HG02973 (cell line): ENCODE results near the gene PREX1.

Experiments used
- ATAC-seq: cut with Tn5 transposase; IDR thresholded peaks from one replicate; pipeline ENCODE4 v1.9.1; 2021; ENCODE audit warnings: moderate library complexity; ENCODE audit not compliant: unreplicated experiment

The PREX1 gene

DNA sequence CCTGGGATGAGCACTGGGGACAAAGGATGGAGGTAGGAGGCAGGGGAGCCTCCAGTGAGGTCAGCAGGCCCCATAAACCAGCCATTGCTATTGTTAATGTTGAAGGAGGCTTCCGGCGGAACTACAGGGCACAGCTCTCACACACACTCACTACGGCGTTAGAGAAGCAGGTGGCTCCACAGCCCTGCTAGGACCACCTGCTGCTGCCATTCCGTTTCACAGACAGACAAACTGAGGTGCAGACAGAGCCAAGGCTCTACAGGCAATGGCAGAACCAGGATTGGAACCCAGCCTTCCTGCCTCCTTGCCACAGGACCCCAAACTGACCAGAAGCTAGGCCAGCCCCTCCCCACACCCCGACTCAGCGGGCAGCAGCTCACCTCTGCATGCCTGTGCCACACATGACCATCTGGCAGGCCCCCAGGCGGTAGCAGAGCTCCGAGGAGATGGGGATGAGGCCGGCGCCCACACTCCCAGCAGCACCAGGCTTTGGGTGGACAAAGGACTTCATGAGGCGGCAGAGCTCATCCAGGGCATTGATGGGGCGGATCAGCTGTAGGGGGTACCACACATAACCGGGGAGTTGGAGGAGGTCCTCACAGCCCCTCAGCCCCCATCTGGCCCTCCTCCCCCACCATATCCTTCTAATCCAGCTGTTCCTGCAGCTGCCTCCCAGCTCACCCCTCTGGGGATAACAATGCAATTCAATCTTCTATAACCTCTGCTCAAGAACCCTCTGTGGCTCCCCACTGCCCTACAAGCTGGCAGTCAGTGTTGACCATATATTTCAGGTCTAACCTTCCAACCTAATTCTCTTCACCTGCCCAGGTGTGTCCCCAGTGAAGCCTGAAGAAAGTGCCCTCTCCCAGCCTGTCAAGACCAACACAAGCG is 198.5 kb downstream of the PREX1 start:
- ATAC-seq = no peak

DNA sequence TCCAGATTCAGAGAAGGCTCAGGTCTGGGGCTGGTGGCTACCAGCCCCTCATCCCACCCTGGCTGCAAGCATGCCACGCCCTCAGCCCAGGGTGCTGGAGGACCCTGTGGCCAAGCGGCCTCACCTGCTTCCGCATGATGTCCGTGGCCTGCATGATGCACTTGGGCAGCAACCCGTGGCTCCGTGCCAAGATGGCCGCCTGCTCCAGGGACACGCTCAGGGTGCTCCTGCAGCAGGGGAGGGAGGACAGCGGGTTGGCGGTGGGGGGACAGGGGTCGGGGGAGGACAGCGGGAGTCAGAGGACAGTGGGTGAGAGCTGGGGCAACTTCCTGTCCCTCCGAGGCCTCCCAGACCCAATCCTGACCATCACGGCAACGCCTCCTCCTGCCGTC is 200.1 kb downstream of the PREX1 start:
- no peak for ATAC-seq

DNA sequence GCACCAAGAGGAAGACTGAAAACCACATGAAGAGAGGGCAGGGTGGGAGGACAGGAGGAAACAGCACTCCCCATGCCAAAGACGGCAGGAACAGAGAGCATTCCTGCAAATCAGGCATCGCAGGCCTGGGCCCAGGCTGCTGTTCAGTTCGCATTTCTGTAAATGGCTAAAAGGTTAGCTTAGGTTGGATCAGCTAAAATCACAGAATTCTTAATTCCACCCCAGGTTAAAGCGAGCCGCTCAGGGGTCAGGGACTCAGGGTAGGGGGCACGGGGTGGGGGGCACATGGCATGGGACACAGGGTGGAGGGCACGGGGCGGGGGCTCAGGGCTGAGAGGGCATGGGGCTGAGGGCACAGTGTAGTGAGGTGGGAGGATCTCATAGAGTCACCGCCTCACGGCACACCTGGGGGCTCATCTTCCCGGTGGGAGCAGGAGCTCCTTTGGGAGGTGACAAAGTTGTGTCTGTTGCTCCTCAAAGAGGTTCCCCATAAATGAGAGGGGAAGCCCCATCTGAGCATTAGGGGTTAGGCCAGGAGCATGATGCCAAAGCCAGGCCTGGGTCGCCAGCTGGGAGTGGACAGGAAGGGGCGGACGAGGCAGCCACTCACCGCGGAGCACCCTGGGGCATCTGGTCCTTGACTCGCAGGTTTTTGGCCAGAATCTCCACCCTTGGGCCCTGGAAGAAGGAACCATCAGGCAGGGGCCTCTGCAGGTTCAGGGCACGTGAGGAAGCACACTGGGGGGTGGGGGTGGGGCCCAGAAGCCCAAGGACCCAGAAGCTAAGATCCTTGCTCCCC is 200.7 kb downstream of the PREX1 start:
- ATAC-seq = no peak

DNA sequence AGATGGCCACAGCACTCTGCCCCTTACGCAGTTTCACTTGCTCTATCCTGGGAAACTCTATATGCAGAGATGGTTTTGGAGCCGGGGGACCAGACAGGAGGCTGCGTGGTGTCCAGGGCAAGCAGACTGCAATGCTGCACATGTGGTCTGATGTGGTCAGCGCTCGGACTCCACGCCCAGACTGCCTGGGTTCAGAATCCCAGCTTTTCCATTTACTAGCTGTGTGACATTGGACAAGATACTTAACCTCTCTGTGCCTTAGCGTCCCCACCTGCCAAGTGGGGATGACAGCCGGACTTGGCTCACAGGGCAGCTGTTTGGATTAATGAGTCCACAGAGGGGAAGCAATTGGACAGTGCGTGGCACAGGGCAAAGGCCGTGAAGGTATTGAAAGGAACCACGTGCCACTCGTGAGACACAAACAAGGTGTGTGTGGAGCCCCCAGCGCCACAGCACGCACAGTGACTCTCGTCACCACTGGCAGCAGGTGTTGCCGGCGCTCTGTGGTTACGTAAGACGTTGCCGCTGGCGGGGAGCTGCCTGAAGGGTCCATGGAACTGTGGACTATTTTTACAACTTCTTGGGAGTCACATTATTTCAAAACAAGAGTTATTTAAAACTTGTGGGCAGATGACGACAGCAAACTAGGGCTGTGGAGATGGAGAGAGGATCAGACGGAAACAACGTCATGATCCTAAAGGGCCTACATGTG is 201.4 kb downstream of the PREX1 start:
- no peak for ATAC-seq

DNA sequence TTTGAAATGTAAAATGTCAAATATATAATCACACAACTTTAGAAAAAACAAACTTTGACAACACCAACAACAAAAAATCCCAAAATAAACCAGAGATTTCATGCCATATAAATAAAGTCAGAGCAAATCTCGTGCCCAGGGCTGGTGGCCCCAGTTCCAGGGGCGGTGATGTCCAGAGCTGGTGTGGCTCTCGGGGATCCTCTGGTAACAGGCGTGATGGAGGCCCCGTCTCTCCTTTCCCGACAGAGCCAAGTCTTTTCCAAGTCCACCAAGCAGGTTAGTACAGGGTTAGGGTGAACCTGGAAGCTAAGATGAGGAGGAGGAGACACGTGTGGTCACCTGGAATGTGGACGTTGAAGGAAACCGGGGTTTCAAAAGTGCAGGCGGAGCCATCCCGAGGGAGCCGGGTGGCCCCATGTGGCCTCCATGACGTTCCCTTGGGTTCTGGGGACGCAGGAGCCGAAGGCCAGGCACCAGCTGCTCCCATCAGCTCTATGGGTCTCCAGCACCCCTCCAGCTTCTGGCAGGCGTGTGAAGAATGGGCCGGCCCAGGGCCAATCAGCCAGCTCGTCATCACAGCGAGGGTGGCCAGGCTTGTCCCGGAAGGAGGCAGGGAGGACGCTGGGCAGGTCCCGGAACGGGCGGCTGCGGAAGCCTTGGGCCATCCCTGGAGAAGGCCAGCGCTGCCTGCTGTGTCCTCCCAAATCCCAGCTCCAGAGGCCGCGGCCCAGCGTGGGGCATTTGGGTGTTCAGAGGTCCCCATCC is 202.5 kb downstream of the PREX1 start:
- no peak for ATAC-seq

DNA sequence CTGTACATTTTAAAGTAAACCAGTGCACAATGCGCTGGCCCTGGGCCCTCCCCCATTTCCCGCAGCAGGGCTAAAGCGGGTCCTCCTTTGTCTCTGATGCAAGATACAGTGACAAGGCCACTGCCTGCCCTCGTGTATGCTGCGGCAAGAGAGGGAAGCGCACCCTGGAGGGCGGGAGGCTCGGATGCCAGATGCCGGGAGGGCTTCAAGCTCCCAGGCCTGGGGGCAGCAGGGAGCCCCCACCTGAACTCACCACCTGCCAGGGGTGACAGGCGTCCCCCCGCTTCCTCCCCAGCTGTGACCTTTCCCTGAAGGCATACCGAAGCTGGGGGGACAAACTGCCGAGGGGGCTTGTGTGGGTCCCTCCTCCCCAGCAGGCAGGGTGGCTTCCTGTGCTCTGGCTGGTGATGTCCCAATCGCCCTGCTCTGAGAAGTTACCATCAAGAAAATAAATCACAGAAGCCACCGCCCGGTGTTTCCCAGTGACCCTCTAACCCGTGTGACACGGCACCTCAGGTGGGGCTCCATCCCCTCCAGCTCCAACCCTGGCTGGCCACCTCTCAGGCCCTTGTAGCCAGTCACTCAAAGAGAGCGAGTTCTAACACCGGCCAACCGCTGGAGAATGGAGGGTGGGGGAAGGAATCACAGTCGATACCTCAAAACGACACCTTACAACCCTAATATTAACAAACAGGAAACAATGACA is 203.3 kb downstream of the PREX1 start:
- no peak for ATAC-seq

DNA sequence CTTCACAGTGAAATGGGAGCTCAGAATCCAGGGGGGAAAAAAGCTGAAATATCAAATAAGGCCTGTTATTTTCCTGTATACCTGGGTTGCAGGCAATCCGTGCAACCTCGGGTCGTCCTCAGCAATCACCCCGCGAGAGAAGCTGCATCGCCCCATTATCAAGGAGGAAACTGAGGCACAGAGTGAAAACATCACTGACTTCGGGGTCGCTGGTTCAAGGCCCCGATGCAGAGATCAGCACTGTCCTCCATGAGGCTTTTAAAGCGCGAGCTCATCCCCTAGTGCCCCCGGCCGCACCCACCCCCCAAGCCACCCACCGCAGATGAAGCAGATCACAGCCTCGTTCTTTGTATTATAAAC is 203.9 kb downstream of the PREX1 start:
- ATAC-seq = no peak

DNA sequence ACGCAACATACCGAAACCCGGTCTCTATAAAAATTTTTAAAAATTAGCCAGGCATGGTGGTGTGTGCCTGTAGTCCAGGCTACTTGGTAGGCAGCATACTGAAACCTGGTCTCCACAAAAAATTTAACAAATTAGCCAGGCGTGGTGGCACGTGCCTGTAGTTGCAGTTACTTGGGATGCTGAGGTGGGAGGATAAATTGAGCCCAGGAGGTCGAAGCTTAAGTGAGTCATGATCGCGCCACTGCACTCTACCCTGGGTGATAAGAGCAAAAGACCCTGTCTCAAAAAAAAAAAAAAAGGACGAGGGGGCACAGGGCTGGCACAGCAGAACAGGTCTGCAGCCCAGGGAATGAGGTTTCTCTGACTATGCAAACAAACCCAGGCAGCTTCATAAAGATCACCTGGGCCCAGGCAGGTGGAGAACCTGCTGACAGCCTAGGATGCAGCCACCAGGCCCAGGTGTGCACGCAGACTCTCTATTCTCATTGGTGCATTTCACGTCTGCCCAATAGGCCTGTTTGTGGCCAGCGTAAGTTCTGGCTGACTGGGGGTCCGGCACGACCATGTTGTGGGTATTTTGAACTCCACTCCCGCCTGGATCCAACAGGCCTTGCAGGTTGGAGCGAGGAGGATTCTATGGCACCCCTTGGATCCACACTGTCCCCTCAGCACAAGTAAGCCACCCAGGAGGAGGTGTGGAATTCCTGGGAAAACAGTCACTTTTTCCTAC is 204.5 kb downstream of the PREX1 start:
- ATAC-seq = no peak

DNA sequence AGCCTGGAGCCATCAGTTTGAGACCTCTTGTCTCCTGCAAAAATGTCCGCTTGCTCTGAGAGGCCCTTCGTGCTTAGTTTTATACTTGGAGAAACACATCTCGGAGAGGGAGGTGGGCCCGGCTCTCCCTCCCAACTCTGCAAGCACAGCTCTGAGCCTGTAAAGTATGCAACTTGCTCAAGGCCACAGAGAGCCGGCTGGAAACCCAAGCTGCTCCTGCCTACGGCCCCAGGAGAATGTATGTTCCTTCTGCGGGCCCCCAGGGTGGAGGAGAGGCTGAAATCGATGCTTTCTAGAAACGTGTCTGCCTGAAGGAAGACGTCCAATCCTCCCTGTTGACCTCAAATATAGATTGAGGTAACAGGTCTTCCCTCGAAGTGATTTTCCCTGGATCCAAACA is 205.4 kb downstream of the PREX1 start:
- ATAC-seq = no peak

DNA sequence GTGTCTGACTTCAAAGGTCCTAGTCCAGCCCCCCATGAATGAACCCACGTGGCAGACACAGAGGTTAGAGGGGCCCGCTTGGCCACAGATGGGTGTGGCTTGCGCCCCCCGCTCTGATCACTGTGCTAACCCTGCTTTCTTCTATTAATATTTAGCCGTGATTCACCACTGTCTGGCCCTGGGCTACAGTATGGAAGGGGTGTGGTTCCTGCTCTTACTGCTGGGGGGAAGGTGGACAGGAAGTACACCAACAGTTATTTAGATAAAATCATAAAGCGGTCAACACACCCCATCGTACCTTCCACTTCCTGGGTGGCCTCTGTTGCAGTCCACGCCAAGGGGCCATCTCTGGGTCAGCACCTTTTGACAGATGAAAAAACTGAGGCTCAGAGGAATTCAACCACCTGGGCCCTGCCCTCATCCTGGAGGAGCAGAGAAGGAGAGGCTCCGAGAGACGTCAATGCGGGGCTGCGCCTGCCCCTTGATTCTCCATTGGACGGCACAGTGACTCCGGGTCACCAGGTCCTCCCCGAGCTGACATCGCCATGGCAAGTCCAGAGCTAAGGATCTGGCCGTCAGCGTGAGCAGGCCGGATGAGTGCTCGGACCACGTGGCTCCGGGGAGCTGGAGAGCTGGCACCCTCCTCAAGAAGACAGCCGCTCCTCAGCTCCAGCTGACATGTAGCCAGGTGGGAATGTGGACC is 206.3 kb downstream of the PREX1 start:
- no peak for ATAC-seq

DNA sequence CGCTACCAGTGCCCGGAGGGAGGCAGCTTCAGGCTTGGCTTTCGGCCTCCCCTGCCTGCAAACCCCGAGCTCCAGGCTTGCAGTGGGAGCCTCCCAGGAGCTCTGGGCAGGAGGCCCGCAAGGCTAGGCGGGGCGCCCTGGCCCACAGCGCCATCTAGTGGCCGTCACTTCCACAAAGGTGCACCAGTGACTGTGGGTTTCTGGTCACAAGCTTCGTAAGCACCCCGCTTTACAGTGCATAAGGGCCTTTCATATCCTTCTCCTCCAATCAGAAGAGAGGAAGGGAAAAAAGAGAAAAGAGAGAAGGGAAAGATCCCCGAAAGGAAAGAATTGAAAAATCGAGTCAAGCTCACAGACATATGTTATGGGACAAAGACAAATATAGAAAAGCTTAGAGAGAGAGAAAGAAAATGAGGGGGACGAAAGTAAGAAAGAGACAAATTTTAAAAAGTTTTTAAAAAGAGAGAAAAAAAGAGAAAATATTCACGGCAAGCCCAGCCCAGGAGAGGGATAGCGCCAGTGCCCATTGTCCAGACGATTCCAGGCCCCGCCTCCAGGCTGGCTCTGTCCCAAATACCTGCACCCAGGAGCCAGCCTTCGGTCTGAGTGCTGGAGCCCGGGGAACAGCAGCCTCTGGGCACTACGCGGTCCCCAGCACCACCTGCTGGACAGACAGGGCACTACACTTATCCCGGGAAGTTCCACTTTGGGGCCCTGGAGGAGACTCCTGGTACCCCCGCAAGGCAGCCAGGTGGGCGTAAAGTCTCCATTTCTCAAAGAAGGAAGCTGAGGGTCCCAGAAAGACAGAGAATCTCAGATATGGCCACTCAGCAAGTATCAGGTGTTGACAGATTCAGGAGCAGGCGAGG is 207.1 kb downstream of the PREX1 start:
- ATAC-seq = no peak

DNA sequence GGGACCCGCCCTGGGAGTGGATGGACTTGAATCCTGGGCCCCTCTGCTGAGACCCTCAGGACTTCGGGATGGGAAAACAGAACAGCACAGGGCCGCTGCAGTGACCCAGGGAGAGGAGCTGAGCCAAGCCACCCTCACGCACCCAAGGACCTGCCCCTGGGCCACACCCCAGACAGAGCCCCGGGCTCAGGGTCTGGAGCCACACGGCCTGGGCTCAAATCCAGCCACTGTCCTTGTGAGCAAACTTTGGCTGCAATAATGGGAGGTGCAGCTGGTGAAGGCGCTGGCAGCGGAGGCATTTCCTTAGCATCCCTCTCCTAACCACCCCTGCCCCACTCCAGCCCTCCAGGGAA is 207.7 kb downstream of the PREX1 start:
- no peak for ATAC-seq

DNA sequence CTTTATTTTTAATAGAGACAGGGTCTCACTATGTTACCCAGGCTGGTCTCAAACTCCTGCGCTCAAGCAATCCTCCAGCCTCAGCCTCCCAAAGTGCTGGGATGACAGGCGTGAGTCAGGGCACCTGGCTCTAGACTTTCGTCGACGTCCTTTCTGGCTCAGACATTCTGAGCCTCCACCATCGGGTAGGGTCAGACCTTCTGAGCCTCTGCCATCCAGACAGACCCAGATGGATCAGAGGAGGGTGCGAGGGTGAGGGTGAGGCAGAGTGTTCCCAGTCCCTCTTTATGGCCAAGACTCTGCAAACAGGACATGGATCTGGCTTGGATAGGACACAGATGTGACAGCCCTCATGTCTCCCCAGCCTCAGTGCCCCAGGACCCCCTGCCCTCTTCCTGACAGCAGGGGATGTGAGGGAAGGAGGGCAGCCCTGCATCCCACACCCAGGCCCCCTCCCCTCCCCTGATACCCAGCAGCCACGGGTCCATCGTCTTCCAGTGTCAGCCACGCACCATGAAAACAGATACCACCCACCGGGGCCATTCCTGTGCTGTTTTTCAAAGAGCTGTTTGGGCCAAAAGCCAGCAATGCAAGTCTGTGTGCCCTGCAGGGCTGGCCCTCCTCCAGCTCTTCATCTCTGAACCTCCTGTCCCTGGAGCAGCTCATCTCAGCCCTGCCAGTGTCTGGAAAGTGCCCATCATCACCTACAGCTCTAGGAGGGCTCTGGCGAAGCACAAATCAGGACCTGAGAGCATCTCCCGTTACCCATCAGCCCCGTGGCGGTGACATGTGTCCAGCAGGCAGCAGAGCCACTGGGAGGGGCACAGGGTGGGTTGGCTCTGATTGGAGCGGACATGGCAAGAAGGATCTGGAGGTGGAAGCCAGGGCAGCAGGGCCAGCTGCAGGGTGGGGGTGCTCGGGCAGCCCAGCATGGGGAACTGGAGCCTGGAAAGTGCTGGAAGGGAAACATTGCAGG is 208.4 kb downstream of the PREX1 start:
- ATAC-seq = no peak

DNA sequence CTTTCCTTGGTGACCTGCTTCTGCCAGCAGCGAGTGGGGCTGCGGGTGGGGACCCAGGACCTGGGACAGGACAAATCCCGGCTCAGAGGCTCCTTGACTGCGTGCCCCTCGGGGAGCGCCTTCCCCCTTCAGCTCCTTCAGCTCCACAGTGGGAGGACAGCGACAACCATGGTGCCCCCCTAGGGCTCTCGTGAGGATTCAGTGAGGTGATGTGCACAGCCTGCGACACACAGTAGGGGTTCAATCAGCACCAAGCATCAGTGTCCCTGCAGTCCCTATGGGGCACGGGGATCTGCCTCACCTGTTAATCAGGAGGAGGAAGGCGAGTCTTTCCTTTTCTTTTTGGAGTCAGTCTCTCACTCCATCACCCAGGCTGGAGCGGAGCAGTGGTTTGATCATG is 209.2 kb downstream of the PREX1 start:
- ATAC-seq = no peak

DNA sequence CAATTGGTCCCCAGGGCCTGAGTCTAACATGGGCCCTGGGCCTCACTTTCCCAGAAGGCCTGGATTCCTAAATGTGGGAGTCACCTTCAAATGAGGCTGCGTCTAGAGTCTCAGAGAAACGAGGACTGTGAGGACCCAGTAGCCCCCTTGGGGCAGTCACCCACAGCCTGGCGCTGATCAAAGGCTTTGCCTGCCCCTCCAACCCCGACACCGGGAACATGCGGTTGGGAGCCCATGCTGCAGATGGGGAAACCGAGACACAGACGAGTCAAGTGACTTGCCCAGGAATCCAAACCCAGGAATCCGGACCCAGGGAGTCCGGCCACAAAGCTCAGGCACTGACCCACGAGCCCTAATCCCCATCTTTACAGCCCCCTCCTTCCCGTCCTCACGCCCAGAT is 209.7 kb downstream of the PREX1 start:
- ATAC-seq = no peak

DNA sequence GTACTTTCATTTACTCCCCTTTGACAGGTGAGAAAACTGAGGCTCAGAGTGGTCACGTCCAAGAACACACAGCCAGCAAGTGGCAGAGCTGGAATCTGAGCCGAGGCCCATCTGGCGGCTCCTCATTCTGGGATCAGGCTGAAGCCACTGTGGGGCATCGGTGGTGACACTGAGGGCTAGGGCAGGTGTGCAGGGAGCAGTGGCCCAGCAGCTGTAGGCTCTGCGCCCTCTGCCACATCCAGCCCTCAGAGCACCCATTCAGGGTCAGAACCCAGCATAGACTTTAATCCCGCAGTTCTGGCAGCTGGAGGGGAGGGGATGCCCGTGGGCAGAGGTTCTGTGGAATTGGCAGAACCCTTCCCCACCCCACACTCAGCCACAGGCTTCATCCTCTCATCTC is 210.3 kb downstream of the PREX1 start:
- ATAC-seq = no peak

DNA sequence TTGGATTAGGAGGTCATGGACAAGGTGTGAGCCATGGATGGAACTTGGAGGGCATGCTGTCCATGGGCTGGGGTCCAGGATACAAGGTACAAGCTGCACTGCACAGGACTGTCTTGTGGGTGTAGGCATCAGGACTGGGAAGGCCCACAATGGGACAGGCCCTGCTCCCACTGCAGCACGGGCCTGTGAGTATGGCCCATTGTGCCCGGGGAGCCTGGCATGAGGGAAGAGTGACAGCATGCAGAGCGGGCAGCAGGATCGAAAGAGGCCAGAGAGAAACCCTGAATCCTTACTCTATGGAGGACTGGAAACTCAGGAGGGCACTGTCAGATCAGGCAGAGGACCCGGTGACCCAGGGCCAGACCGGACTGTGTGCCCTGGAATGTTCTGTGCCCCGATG is 211.3 kb downstream of the PREX1 start:
- no peak for ATAC-seq
